Measurements from ENCODE around the gene TKTL2. TPM values are rescaled to one million over a fixed set of nuclear protein-coding genes. Genes with fewer than 3 reads are reported as not detected.

Gene TKTL2
- total and polyA plus RNA-seq, 7 donors, result 0.16 TPM; not detected in 6

- no peaks in the 10 kb centered on the region for H3K36me3 ChIP-seq
- intact Hi-C loops (cut with DNase I), result no loop called here
- DNase-seq, result no peak
- no peaks in the 10 kb centered on the region for H3K9me3 ChIP-seq
- no peak overlapping the region for H3K27ac ChIP-seq
- WGBS, 2 donors, result 41 to 70% methylated on average over 1 of the region's 1 CpG
- TF ChIP-seq CTCF (IDR thresholded peaks at IDR 0.05) (no peak), EP300 (IDR thresholded peaks at IDR 0.05) (no peak), POLR2A (IDR thresholded peaks at IDR 0.05) (no peak), POLR2AphosphoS5 (IDR thresholded peaks at IDR 0.05) (no peak)
- H3K27me3 ChIP-seq, result no peaks in the 10 kb centered on the region
- no peak overlapping the region for H3K4me3 ChIP-seq
- H3K4me1 ChIP-seq, result no peaks in the 10 kb centered on the region
Measured at GRCh38 chr4:163486321-163486720, 12.8 kb upstream of the TKTL2 start.

- WGBS, 2 donors, result 75 to 84% methylated on average over 2 of the region's 2 CpGs
- Histone ChIP-seq H3K4me3 (no peak overlapping the region), H3K27me3 (no peaks in the 10 kb centered on the region), H3K4me1 (no peaks in the 10 kb centered on the region), H3K27ac (no peak overlapping the region), H3K36me3 (no peaks in the 10 kb centered on the region), H3K9me3 (no peaks in the 10 kb centered on the region)
- TF ChIP-seq POLR2AphosphoS5 (IDR thresholded peaks at IDR 0.05), result no peak
- no peak for DNase-seq
- intact Hi-C loops (cut with DNase I), result loop anchor here (2.0 kb wide), 1 partner anchor 63 kb away; no protein-coding TSS in a partner anchor
Measured at GRCh38 chr4:163485589-163485988, 12.0 kb upstream of the TKTL2 start.

GRCh38 chr4:163484906-163485305 lies 11.4 kb upstream of the TKTL2 start:
- no peak for TF ChIP-seq POLR2A (IDR thresholded peaks at IDR 0.05)
- TF ChIP-seq POLR2AphosphoS5 (IDR thresholded peaks at IDR 0.05), result no peak
- TF ChIP-seq EP300 (IDR thresholded peaks at IDR 0.05), result no peak
- TF ChIP-seq CTCF (IDR thresholded peaks at IDR 0.05), result peak in 1 of 4 experiments; percentile 57
- Histone ChIP-seq H3K27me3 (no peaks in the 10 kb centered on the region), H3K4me3 (no peak overlapping the region), H3K4me1 (no peaks in the 10 kb centered on the region), H3K36me3 (no peaks in the 10 kb centered on the region), H3K27ac (no peak overlapping the region), H3K9me3 (no peaks in the 10 kb centered on the region)
- DNase-seq, result no peak
- intact Hi-C loops (cut with DNase I), result loop anchor here (2.0 kb wide), 1 partner anchor 64 kb away; no protein-coding TSS in a partner anchor
- 33 to 52% methylated on average over 4 of the region's 4 CpGs for WGBS, 2 donors

GRCh38 chr4:163482190-163482589 lies 8.6 kb upstream of the TKTL2 start:
- H3K4me3 ChIP-seq, result no peak overlapping the region
- H3K36me3 ChIP-seq, result no peaks in the 10 kb centered on the region
- DNase-seq, result no peak
- H3K27me3 ChIP-seq, result no peaks in the 10 kb centered on the region
- H3K27ac ChIP-seq, result no peak overlapping the region
- H3K4me1 ChIP-seq, result no peaks in the 10 kb centered on the region
- 49 to 71% methylated on average over 1 of the region's 1 CpG for WGBS, 2 donors
- no peak for TF ChIP-seq POLR2A (IDR thresholded peaks at IDR 0.05)
- no peak for TF ChIP-seq EP300 (IDR thresholded peaks at IDR 0.05)
- no peak for TF ChIP-seq POLR2AphosphoS5 (IDR thresholded peaks at IDR 0.05)
- TF ChIP-seq CTCF (IDR thresholded peaks at IDR 0.05), result no peak
- intact Hi-C loops (cut with DNase I), result no loop called here
- H3K9me3 ChIP-seq, result no peaks in the 10 kb centered on the region

GRCh38 chr4:163476761-163477438 lies 3.3 kb upstream of the TKTL2 start:
- no peak for TF ChIP-seq POLR2A (IDR thresholded peaks at IDR 0.05)
- TF ChIP-seq CTCF (IDR thresholded peaks at IDR 0.05), result no peak
- no peak for TF ChIP-seq POLR2AphosphoS5 (IDR thresholded peaks at IDR 0.05)
- no peak for TF ChIP-seq EP300 (IDR thresholded peaks at IDR 0.05)
- intact Hi-C loops (cut with DNase I), result no loop called here
- no peaks in the 10 kb centered on the region for H3K27me3 ChIP-seq
- no peaks in the 10 kb centered on the region for H3K36me3 ChIP-seq
- H3K27ac ChIP-seq, result no peak overlapping the region
- no peaks in the 10 kb centered on the region for H3K9me3 ChIP-seq
- H3K4me3 ChIP-seq, result no peak overlapping the region
- 87 to 90% methylated on average over 5 of the region's 5 CpGs for WGBS, 2 donors
- no peaks in the 10 kb centered on the region for H3K4me1 ChIP-seq
- no peak for DNase-seq
